ENCODE results near the gene NEK5. TPM values are rescaled to one million over a fixed set of nuclear protein-coding genes. Genes with fewer than 3 reads are reported as not detected.
"Not testable (repeated sequence)": the region's sequence is repeated elsewhere in the genome, so short reads cannot be mapped to it uniquely, and the experiment has no call there.

The NEK5 gene
- total RNA-seq, 3 donors from 2014 or later: 0.08 TPM; not detected in 2

DNA sequence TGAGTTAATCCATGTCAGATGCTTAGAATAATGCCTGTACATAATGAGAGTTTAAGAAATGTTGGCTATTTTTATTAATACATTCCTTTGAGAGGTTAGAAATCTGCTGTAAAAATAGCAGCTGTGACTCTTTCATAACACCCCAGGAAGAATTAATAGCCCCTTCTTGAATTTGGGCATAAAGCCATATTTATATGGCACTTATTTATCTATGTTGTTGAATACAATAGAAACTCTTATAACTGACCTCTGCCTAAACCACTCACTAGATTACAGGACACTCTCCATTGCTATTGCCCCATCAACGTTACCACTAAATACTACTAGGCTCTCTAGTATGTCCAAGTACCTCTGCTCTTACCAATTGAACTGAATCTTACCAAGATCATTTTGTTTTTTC lies 16.3 kb downstream of the NEK5 start:
- DNase-seq: no peak
- Mint-ChIP-seq H3K27me3 (ENCODE audit: low read depth) (peaks cover 13% of the 10 kb centered on the region), H3K9me3 (no peaks in the 10 kb centered on the region), H3K4me1 (ENCODE audit: low read depth) (no peaks in the 10 kb centered on the region), H3K4me3 (no peak overlapping the region), H3K36me3 (ENCODE audit: insufficient read depth) (no peaks in the 10 kb centered on the region)
- no peak for ATAC-seq

DNA sequence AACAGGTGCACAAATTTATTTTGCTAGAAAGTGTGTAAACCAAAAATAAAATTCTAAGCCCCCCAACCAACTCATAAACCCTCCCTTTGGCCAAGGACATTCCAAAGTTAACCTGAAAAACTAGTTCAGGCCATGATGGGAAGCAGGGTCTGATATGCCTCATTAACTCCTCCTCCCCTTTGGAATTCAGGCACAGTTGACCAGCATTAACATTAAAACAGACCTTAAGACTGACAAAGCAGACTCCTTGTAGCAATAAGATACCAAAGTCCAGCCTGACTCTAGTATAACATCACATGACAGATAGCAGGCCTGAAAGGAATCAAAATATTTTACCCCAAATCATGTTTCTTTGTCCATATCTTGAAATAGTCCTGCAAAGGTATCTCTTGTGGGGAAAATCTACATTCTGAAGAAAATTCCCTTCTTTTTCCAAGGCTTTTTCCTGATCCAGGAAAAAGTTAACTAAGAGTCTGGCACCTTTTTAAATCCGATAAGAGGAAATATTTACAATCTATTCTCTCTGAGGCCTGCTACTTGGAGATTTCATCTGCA lies 19.7 kb downstream of the NEK5 start:
- Mint-ChIP-seq H3K4me1 (ENCODE audit: low read depth) (no peaks in the 10 kb centered on the region), H3K9me3 (no peaks in the 10 kb centered on the region), H3K27me3 (ENCODE audit: low read depth) (peaks cover 7% of the 10 kb centered on the region), H3K36me3 (ENCODE audit: insufficient read depth) (no peaks in the 10 kb centered on the region), H3K4me3 (no peak overlapping the region)
- DNase-seq (no peak), ATAC-seq (no peak)

DNA sequence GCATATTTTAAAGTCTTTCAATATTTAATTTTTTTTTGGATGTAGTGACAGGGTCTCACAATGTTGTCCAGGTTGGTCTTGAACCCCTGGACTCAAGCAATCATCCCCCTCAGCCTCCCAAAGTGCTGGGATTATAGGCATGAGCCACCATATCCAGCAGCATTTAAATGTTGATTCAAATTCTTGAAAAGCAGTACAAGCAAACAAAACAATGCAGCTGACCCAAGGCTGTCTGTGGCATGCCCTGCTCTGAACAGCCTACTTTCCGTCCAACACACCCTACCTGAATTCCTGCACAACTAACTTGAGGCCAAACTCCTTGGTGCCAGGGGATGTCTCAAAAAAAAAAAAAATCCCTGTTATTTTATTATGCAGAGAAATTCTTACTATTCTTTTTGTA lies 23.0 kb downstream of the NEK5 start:
- no peak overlapping the region for H3K4me3 Mint-ChIP-seq
- no peak for ATAC-seq
- no peaks in the 10 kb centered on the region for H3K4me1 Mint-ChIP-seq (ENCODE audit: low read depth)
- H3K9me3 Mint-ChIP-seq: no peaks in the 10 kb centered on the region
- H3K36me3 Mint-ChIP-seq (ENCODE audit: insufficient read depth): no peaks in the 10 kb centered on the region
- peaks cover 9% of the 10 kb centered on the region for H3K27me3 Mint-ChIP-seq (ENCODE audit: low read depth)
- DNase-seq: no peak

DNA sequence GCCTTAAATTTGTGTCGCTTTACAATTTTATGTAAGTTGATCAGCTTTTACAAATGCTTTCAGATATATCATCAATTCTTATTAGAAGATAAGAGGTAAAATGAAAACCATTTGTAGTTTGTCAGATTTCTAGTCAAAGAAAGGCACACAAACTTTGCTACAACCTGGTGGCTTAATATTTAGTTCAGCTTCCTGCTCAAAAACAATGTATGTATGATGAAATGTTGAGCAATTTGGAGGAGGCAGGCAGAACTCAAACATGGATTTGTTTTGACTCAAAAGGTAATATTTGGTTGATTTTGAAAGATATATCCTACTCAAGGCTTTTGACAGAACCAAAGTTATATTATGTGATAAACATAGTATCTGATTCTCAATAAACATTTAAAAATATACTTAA lies 24.2 kb downstream of the NEK5 start:
- Mint-ChIP-seq H3K4me1 (ENCODE audit: low read depth) (no peaks in the 10 kb centered on the region), H3K27me3 (ENCODE audit: low read depth) (peaks cover 11% of the 10 kb centered on the region), H3K4me3 (no peak overlapping the region), H3K36me3 (ENCODE audit: insufficient read depth) (no peaks in the 10 kb centered on the region), H3K9me3 (no peaks in the 10 kb centered on the region)
- no peak for ATAC-seq
- DNase-seq: no peak

DNA sequence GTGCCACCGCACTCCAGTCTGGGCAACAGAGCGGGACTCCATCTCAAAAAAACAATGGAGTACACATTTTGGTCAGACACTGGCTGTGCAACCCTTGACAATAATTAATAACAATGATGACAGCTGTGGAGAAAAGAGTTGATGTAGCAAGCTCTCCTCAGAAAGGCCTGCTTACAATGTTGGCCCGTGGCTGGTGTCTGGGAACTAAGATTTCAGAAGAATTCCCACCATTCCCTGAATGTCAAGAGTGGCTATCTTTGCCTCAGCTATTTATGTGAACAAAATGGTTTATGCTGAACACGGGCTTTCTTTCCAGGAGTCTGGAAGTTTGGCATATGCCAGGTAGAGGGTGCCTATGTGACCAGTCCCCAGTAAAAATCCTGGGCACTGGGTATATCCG lies 25.5 kb downstream of the NEK5 start:
- H3K9me3 Mint-ChIP-seq: no peaks in the 10 kb centered on the region
- H3K4me3 Mint-ChIP-seq: no peak overlapping the region
- H3K36me3 Mint-ChIP-seq (ENCODE audit: insufficient read depth): no peaks in the 10 kb centered on the region
- no peaks in the 10 kb centered on the region for H3K4me1 Mint-ChIP-seq (ENCODE audit: low read depth)
- H3K27me3 Mint-ChIP-seq (ENCODE audit: low read depth): peaks cover 7% of the 10 kb centered on the region
- no peak for ATAC-seq
- DNase-seq: no peak

DNA sequence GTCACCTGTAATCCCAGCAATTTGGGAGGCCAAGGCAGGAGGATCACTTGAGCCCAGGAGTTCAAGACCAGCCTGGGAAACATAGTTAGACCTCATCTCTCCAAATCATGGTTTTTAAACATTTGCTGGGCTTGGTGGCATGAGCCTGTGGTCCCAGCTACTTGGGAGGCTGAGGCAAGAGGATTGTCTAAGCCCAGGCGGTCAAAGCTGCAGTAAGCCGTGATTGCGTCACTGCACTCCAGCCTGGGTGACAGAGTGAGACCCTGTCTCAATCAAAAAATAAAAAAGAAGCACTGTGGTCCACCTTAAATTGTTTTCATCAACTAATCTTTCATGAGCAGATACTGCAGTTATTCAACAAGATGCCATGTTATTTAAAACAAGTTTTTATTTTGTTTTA lies 26.4 kb downstream of the NEK5 start:
- DNase-seq; H3K4me1 Mint-ChIP-seq (ENCODE audit: low read depth); H3K27me3 Mint-ChIP-seq (ENCODE audit: low read depth); ATAC-seq; H3K36me3 Mint-ChIP-seq (ENCODE audit: insufficient read depth); H3K4me3 Mint-ChIP-seq; H3K9me3 Mint-ChIP-seq: not testable (repeated sequence)

DNA sequence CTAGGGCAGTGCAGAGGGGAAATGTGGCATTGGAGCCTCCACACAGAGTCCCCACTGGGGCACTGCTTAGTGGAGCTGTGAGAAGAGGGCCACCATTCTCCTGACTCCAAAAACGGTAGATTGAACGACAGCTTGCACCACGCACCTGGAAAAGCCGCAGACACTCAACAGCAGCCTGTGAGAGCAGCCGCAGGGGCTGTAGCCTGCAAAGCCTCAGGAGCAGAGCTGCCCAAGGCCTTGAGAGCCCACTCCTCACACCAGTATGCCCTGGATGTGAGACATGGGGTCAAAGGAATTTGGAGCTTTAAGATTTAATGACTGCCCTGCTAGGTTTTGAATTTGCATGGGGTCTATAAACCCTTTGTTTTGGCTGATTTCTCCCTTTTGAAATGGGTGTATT lies 31.7 kb downstream of the NEK5 start:
- ATAC-seq: no peak
- Mint-ChIP-seq H3K9me3 (peaks cover 5% of the 10 kb centered on the region), H3K4me1 (ENCODE audit: low read depth) (no peaks in the 10 kb centered on the region), H3K36me3 (ENCODE audit: insufficient read depth) (no peaks in the 10 kb centered on the region), H3K27me3 (ENCODE audit: low read depth) (peaks cover 11% of the 10 kb centered on the region), H3K4me3 (no peak overlapping the region)
- no peak for DNase-seq

DNA sequence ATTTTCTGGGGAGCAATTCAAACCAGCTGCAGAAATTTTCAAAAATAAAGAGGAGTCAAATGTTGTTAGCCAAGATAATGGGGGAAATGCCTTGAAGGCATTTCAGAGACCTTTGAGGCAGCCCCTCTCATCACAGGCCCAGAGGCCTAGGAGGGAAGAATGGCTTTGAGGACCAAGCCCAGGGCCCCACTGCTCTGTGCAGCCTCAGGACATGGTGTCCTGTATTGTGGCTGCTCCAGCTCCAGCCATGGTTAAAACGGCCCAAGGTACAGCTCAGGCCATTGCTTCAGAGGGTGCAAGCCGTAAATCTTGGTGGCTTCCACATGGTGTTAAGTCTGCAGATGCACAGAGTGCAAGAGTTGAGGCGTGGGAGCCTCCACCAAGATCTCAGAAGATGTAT lies 32.1 kb downstream of the NEK5 start:
- Mint-ChIP-seq H3K27me3 (ENCODE audit: low read depth) (peaks cover 13% of the 10 kb centered on the region), H3K36me3 (ENCODE audit: insufficient read depth) (no peaks in the 10 kb centered on the region)

DNA sequence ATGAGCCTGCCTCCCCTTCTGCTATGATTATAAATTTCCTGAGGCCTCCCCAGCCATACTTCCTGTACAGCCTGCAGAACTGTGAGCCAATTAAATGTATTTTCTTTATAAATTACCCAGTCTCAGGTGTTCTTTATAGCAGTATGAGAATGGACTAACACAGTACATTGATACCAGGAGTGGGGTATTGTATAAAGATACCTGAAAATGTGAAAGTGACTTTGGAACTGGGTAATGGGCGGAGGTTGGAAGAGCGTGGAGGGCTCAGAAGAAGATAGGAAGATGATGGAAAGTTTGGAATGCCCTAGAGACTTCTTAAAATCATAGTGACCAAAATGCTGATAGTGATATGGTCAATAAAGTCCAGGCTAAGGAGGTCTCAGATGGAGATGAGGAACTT lies 32.8 kb downstream of the NEK5 start:
- DNase-seq: no peak

More for the DNA sequence above, 32.1 kb downstream of the NEK5 start:
- no peak for DNase-seq
- no peak for ATAC-seq
- H3K4me3 Mint-ChIP-seq: no peak overlapping the region
- peaks cover 5% of the 10 kb centered on the region for H3K9me3 Mint-ChIP-seq
- no peaks in the 10 kb centered on the region for H3K4me1 Mint-ChIP-seq (ENCODE audit: low read depth)

DNA sequence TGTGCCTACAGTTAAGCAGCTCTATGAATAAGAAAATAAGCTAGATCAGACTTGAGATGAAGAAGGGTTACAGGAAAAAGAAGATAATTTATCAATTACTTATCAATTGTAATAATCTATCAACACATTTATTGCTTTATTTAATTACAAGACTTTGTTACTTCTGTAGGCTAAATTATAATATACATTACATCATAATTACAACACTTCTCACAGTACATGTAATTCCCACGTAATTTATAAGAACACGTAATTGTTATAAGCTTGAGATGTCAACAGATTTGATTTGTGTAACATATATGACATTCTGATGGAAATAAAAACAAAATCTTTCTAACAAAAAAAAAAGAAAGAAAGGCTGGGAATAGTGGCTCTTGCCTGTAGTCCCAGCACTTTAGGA lies 36.8 kb downstream of the NEK5 start:
- Mint-ChIP-seq H3K4me3 (no peak overlapping the region), H3K4me1 (ENCODE audit: low read depth) (no peaks in the 10 kb centered on the region), H3K36me3 (ENCODE audit: insufficient read depth) (no peaks in the 10 kb centered on the region), H3K9me3 (peaks cover 5% of the 10 kb centered on the region), H3K27me3 (ENCODE audit: low read depth) (peaks cover 7% of the 10 kb centered on the region)
- DNase-seq (no peak), ATAC-seq (no peak)

More for the DNA sequence above, 32.8 kb downstream of the NEK5 start:
- H3K4me3 Mint-ChIP-seq: no peak overlapping the region
- no peaks in the 10 kb centered on the region for H3K36me3 Mint-ChIP-seq (ENCODE audit: insufficient read depth)
- H3K9me3 Mint-ChIP-seq: peaks cover 5% of the 10 kb centered on the region
- ATAC-seq: no peak
- peaks cover 10% of the 10 kb centered on the region for H3K27me3 Mint-ChIP-seq (ENCODE audit: low read depth)
- H3K4me1 Mint-ChIP-seq (ENCODE audit: low read depth): no peaks in the 10 kb centered on the region

DNA sequence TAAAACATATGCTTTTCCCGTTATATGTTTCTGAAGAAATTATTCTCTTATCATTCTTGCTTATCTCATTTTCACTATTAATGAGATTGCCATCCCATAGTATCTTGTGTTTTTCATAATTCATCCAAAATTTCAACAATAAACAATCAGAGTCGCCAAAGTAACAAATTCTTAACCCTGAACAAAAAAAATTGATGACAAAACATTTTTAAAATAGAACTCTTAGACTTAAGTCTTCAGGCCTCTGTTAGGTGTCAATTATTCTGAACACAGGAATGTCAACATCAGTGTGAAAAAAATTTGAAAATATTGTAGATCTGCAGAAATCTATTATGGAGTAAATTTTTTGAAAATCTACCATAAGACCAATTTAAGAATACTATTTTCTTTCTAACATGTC lies 37.4 kb downstream of the NEK5 start:
- H3K27me3 Mint-ChIP-seq (ENCODE audit: low read depth): peaks cover 7% of the 10 kb centered on the region
- H3K9me3 Mint-ChIP-seq: peaks cover 5% of the 10 kb centered on the region
- no peaks in the 10 kb centered on the region for H3K36me3 Mint-ChIP-seq (ENCODE audit: insufficient read depth)
- ATAC-seq: no peak
- H3K4me1 Mint-ChIP-seq (ENCODE audit: low read depth): no peaks in the 10 kb centered on the region
- H3K4me3 Mint-ChIP-seq: no peak overlapping the region
- DNase-seq: no peak

DNA sequence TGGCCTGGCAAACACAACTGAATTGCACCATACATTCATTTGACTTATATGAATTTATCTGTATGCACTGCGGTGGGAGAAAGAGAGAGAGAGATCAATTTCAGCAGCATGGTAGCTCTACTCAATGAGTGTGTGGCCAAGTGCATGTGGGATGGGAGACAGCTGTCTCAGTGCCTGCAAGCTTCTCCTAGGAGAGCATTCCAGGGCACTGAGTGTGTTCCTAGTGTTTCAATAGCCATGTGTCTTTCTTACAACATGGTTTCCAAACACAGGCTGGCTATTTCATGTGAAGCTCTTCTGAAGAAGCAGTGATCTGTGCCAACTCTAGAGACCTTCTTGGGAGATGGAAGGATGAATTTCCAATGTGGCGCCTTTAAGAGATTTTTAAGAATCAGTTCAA lies 43.5 kb downstream of the NEK5 start:
- Mint-ChIP-seq H3K9me3 (no peaks in the 10 kb centered on the region), H3K36me3 (ENCODE audit: insufficient read depth) (no peaks in the 10 kb centered on the region), H3K27me3 (ENCODE audit: low read depth) (peaks cover 5% of the 10 kb centered on the region), H3K4me3 (no peak overlapping the region), H3K4me1 (ENCODE audit: low read depth) (no peaks in the 10 kb centered on the region)
- DNase-seq (no peak), ATAC-seq (no peak)

DNA sequence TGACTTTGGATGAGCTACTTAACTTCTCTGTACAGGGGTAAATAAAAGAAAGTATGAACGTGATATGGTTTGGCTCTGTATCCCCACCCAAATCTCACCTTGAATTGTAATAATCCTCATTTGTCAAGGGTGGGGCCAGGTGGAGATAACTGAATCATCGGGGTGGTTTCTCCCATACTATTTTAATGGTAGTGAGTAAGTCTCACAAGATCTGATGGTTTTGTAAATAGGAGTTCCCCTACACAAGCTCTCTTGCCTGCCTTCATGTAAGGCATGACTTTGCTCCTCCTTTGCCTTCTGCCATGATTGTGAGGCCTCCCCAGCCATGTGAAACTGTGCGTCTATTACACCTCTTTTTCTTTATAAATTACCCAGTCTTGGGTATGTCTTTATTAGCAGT lies 43.9 kb downstream of the NEK5 start:
- not testable (repeated sequence) for H3K27me3 Mint-ChIP-seq (ENCODE audit: low read depth); DNase-seq; H3K4me1 Mint-ChIP-seq (ENCODE audit: low read depth); H3K9me3 Mint-ChIP-seq; H3K4me3 Mint-ChIP-seq; ATAC-seq; H3K36me3 Mint-ChIP-seq (ENCODE audit: insufficient read depth)

DNA sequence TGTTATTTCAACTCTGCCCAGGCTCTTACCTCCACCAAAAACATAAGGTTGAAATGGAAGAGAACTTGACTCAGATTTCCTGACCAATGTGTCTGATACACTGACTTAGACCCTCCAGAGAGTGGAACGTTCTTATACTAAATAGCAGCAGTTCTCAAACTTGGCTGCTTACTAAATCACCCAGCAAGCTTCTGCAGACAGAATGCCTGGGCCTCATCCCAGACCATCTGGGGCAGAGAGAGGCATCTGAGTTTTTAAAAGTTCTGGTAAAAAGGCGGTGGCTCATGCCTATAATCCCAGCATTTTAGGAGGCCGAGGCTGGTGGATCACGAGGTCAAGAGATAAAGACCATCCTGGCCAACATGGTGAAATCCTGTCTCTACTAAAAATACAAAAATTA lies 46.3 kb downstream of the NEK5 start:
- no peaks in the 10 kb centered on the region for H3K36me3 Mint-ChIP-seq (ENCODE audit: insufficient read depth)
- ATAC-seq: no peak
- no peaks in the 10 kb centered on the region for H3K9me3 Mint-ChIP-seq
- H3K27me3 Mint-ChIP-seq (ENCODE audit: low read depth): peaks cover 3% of the 10 kb centered on the region
- H3K4me1 Mint-ChIP-seq (ENCODE audit: low read depth): no peaks in the 10 kb centered on the region
- DNase-seq: no peak
- H3K4me3 Mint-ChIP-seq: no peak overlapping the region

DNA sequence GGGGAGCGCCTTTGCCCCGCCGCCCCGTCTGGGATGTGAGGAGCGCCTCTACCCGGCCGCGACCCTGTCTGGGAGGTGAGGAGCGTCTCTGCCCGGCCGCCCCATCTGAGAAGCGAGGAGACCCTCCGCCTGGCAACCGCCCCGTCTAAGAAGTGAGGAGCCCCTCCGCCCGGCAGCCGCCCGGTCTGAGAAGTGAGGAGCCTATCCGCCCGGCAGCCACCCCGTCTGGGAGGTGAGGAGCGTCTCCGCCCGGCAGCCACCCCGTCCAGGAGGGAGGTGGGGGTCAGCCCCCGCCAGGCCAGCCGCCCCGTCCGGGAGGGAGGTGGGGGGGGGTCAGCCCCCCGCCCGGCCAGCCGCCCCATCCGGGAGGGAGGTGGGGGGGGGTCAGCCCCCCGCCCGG lies 49.0 kb downstream of the NEK5 start:
- not testable (repeated sequence) for H3K36me3 Mint-ChIP-seq (ENCODE audit: insufficient read depth); DNase-seq; H3K4me3 Mint-ChIP-seq; H3K4me1 Mint-ChIP-seq (ENCODE audit: low read depth); H3K9me3 Mint-ChIP-seq; H3K27me3 Mint-ChIP-seq (ENCODE audit: low read depth); ATAC-seq
